ENCODE data around the gene SELENOH. TPM values are rescaled to one million over a fixed set of nuclear protein-coding genes. Genes with fewer than 3 reads are reported as not detected.

The SELENOH gene
- total RNA-seq, 2 donors from 2014 or later = 141 to 178 TPM

DNA sequence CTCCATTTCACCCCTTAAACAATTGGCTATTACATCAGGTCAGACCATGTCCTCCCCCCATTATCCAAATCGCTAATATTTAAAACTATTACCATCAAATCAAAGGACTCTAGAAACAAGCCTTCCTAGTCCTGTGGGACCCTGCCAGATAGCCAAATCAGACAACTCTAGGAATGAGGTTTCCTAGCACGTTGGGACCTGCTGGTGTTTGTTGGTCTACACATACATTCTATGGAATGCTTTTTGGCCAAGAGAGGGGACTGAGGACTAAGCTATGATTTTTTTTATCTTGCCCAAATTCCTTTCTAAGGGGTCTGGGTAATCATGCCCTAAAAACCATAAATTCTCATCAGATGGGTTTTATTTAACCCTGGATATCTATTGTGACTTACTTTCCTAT, 14.1 kb upstream of the SELENOH start:
- Mint-ChIP-seq H3K4me3 (no peak overlapping the region), H3K27ac (peak overlapping the region in 1 of 2 donors; percentile 2), H3K4me1 (ENCODE audit: low read depth in 2 of 2) (peaks cover 0 to 3% of the 10 kb centered on the region in 2 donors), H3K9me3 (no peaks in the 10 kb centered on the region), H3K27me3 (no peaks in the 10 kb centered on the region), H3K36me3 (no peaks in the 10 kb centered on the region)
- ATAC-seq (no peak), DNase-seq (ENCODE audit: low spot score) (no peak)

DNA sequence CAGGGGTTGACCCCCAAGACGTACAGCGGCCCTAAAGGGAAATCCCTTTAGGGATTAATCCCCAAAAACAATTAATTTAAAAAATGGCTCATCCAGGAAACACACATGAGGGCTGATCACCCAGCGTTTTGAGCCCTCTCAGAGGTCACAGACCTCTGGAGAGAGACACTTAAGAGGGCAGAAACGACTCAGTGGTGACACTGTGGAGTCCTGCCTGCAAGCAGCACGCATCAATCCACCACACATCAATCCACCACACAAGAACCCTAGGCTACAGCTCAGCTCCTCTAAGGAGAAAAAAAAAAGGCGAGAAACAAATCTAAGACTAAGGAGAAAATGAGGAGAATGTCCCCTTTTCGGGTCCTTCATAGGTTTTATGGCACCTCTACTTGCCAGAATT, 12.5 kb upstream of the SELENOH start:
- H3K4me3 Mint-ChIP-seq = no peak overlapping the region
- H3K27me3 Mint-ChIP-seq = no peaks in the 10 kb centered on the region
- no peak overlapping the region for H3K27ac Mint-ChIP-seq

DNA sequence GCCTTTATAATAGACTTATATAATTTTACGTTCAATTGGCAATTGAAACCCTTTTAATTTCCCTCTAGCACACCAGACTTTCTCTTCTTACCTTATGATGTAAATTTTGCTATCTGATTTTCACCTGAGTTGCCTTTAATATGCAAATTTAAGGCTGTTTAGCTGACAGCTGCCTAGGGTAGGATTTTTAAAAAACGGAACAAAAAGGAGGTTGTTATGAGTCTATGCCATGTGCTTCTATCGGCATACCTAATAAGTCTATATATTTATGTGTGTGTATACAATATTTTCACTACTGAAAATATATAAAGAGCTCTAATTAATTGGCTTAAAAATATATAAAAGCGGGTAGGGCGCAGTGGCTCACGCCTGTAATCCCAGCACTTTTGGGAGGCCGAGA, 11.8 kb upstream of the SELENOH start:
- Mint-ChIP-seq H3K9me3 (no peaks in the 10 kb centered on the region), H3K27me3 (no peaks in the 10 kb centered on the region), H3K36me3 (no peaks in the 10 kb centered on the region), H3K4me1 (ENCODE audit: low read depth in 2 of 2) (peaks cover 0 to 3% of the 10 kb centered on the region in 2 donors), H3K4me3 (no peak overlapping the region), H3K27ac (no peak overlapping the region)
- DNase-seq (ENCODE audit: low spot score) (no peak), ATAC-seq (no peak)

More for the DNA sequence above, 12.5 kb upstream of the SELENOH start:
- Mint-ChIP-seq H3K4me1 (ENCODE audit: low read depth in 2 of 2) (peaks cover 0 to 3% of the 10 kb centered on the region in 2 donors), H3K36me3 (no peaks in the 10 kb centered on the region), H3K9me3 (no peaks in the 10 kb centered on the region)
- no peak for ATAC-seq
- DNase-seq (ENCODE audit: low spot score) = no peak

DNA sequence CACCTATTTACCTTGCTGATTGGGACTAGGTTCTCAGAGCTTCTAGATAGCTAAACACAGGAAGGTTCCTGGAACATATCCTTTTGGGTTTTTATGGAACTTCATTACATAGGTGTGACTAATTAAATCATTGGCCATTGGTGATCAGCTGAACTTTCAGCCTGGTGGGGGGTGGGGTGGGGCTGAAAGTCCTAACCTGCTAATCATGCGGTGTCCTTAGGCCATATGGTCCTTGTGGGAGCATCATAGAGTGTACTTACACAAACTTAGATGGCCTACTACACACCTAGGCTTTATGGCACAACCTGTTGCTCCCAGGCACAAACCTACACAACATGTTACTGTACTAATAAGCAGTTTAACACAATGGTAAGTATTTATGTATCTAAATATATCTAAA, 8.6 kb upstream of the SELENOH start:
- Mint-ChIP-seq H3K27me3 (no peaks in the 10 kb centered on the region), H3K4me3 (no peak overlapping the region), H3K4me1 (ENCODE audit: low read depth in 2 of 2) (peaks cover 0 to 3% of the 10 kb centered on the region in 2 donors), H3K27ac (peak overlapping the region in 1 of 2 donors; percentile 45), H3K36me3 (no peaks in the 10 kb centered on the region), H3K9me3 (no peaks in the 10 kb centered on the region)
- DNase-seq (ENCODE audit: low spot score) (no peak), ATAC-seq (no peak)

DNA sequence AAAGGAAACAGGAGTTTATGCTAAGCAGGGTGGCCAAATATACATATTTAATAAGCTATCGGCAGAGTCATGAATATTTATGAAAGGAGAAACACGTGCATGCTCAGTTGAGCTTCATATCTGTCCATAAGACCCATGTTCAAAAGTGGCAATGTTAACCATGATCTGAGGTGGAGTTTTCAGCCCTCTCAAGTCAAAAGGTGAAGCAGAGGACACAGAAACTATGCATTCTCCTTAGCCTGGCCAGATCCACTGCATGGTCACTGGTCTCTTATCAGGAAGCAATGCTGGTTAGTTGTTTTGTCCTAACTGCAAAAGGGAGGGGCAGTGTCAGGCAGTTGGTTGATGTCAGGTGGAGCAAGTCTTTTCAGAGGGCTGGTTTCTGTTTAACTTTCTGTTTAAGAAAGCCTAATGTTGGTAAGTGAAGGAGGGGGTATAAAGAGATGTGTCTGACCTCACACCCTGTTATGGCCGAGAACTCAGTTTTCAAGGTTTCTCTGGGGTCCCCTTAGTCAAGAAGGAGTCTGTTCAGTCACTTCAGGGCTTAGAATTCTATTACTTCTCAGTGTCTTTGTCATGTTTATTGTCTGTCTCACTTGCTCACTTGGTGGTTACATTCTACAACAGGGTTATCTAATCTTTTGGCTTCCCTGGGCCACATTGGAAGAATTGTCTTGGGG, 5.5 kb upstream of the SELENOH start:
- peaks cover 6% of the 10 kb centered on the region for H3K36me3 Mint-ChIP-seq
- no peak for DNase-seq (ENCODE audit: low spot score)
- no peak overlapping the region for H3K4me3 Mint-ChIP-seq
- peak overlapping the region; percentile 8 to 43 for H3K27ac Mint-ChIP-seq
- ATAC-seq = no peak
- peaks cover 1 to 3% of the 10 kb centered on the region in 2 donors for H3K4me1 Mint-ChIP-seq (ENCODE audit: low read depth in 2 of 2)
- H3K9me3 Mint-ChIP-seq = no peaks in the 10 kb centered on the region
- no peaks in the 10 kb centered on the region for H3K27me3 Mint-ChIP-seq

DNA sequence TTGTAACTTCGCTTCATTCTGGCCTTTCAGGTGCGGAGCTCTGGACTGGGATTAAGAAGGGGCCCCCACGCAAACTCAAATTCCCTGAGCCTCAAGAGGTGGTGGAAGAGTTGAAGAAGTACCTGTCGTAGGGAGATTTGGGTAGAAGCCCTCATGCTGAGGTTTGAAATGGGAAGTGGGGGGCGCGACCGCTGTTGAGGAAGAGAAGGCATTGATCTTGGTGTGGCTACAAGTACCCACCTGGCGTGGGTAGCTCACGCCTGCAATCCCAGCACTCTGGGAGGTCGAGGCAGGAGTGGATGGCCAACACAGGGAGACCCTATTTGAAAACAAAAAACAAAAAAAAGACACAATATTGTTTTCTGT, 779 bp downstream of the SELENOH start:
- peaks cover 15 to 22% of the 10 kb centered on the region in 2 donors for H3K4me1 Mint-ChIP-seq (ENCODE audit: low read depth in 2 of 2)
- H3K9me3 Mint-ChIP-seq = no peaks in the 10 kb centered on the region
- H3K4me3 Mint-ChIP-seq = peak overlapping the region; percentile 93
- ATAC-seq (no peak), DNase-seq (ENCODE audit: low spot score) (no peak)
- no peaks in the 10 kb centered on the region for H3K27me3 Mint-ChIP-seq
- H3K27ac Mint-ChIP-seq = peak overlapping the region; percentile 93 to 98
- peaks cover 16% of the 10 kb centered on the region for H3K36me3 Mint-ChIP-seq

DNA sequence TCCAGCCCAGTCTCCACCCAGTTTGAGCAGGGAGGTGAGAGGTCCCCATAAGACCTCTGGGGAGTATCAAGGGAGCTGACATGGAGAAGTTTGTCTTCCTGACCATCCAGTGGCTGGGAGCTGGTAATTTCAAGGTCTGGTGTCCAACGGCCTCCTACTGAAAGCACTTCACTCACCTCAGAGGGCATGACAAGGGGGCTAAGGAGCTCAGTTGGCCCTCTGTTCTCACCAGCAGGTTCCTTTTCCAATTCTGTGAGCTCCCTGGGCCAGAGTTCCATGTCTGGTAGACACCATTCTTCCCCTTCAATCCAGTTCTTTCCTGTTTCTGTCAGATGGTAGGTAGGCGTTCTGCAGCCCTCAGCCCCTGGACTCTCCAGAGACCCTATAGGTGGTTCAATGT, 3.1 kb downstream of the SELENOH start:
- Mint-ChIP-seq H3K36me3 (peaks cover 10% of the 10 kb centered on the region), H3K9me3 (no peaks in the 10 kb centered on the region), H3K27me3 (no peaks in the 10 kb centered on the region), H3K4me3 (no peak overlapping the region), H3K27ac (peak overlapping the region; percentile 8 to 31), H3K4me1 (ENCODE audit: low read depth in 2 of 2) (peaks cover 15 to 22% of the 10 kb centered on the region in 2 donors)
- DNase-seq (ENCODE audit: low spot score) (no peak), ATAC-seq (no peak)

DNA sequence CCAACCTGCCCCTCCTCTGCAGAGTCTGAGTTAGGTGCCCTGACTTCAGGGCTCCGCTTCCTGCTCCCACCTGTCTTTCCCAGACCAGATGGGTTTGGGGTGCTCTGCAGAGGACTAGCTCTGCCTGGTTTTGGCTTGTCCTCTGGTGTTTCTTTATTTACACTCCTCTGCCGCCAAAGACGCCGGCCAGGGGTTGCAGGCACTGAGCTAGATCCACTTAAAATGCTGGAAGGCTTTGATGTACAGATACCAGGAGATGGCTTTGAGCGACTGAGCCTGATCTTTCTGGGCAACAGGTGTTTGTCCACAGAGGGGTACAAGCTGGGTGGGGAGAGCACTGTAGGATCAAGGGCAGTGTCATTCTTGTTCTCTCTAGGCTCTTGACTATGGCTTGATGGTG, 3.9 kb downstream of the SELENOH start:
- Mint-ChIP-seq H3K4me3 (no peak overlapping the region), H3K27me3 (no peaks in the 10 kb centered on the region), H3K4me1 (ENCODE audit: low read depth in 2 of 2) (peaks cover 15 to 20% of the 10 kb centered on the region in 2 donors), H3K36me3 (peaks cover 10% of the 10 kb centered on the region), H3K9me3 (no peaks in the 10 kb centered on the region), H3K27ac (peak overlapping the region; percentile 8 to 59)
- ATAC-seq (no peak), DNase-seq (ENCODE audit: low spot score) (no peak)

DNA sequence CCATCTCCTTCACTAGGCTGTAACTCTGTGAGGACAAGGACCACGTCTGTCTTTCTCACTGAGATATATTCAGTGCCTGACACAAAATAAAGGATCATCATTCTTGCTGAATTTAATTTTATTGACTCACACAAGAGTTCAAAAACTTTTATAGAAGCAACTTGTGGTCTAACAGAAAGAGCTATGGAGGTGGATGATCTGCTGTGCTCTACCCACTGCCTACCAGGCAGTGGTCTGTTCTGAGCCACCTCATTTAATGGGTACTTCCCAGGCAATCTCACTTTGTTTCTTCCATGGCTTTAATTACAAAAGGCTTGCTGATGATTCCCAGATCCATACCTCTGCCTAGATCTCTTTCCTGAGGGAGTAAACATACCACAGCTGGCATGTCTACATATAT, 5.6 kb downstream of the SELENOH start:
- Mint-ChIP-seq H3K4me1 (ENCODE audit: low read depth in 2 of 2) (peaks cover 12 to 13% of the 10 kb centered on the region in 2 donors), H3K27ac (peak overlapping the region; percentile 8 to 59), H3K4me3 (no peak overlapping the region), H3K36me3 (peaks cover 7% of the 10 kb centered on the region), H3K27me3 (no peaks in the 10 kb centered on the region), H3K9me3 (no peaks in the 10 kb centered on the region)
- DNase-seq (ENCODE audit: low spot score) (no peak), ATAC-seq (no peak)

DNA sequence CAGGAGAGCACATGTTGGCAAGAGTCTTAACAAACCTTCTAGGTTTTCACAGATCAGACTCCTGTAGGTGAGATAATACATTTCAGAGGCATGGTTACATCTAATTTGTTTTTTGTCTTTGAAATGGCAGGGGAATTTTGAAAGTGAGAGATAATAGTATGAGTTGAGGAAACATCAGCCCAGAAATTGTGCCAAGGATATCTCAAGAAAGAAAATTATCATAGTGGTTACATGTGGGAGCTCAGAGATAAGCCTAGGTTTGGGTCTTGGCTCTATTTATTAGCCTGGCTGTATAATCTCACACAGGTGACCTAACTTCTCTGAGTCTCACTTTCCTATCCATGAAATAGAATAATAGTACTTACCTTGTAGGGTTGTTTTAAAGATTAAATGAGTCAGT, 9.9 kb downstream of the SELENOH start:
- Mint-ChIP-seq H3K27me3 (no peaks in the 10 kb centered on the region), H3K4me1 (ENCODE audit: low read depth in 2 of 2) (peaks cover 0 to 5% of the 10 kb centered on the region in 2 donors), H3K4me3 (no peak overlapping the region), H3K27ac (no peak overlapping the region), H3K36me3 (no peaks in the 10 kb centered on the region), H3K9me3 (no peaks in the 10 kb centered on the region)
- DNase-seq (ENCODE audit: low spot score) = no peak
- ATAC-seq = no peak

DNA sequence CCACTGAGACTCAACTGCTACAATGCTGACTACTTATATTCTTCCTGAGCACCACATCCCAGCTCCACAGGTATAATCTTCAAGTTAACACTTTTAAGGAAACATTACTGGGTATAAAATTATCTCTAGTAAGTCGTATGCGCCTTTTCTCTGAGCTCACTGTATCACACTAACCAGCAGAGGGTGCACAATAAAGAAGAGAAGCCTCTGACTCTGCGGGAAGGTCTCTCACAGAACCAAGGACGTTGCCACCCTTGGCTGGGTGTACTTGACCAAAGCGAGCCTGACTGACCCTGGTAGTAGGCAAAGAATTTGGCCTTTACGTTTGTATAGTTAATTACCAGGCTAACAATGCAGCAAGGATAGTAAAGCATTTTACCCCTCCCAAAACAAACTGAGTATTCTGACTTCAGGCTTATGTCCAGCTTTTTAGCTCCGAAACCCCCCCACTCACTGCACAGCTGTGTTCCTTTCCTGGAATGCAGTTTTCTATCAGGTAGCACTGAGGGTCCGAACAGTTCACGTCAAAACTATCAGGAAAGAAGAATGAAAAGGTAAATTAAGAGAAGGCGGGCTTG, 10.5 kb downstream of the SELENOH start, which contains the start of gene BTBD18:
Gene BTBD18 (minus strand): TSS at position 144 of the 578 bp plus-strand sequence. CDS start 631 bp downstream, outside the sequence.
- ATAC-seq = no peak
- Mint-ChIP-seq H3K27ac (no peak within 1 kb of the TSS), H3K4me3 (no peak within 1 kb of the TSS), H3K36me3 (no peaks in the 10 kb centered on the region), H3K4me1 (ENCODE audit: low read depth in 2 of 2) (peaks cover 0 to 5% of the 10 kb centered on the region in 2 donors), H3K9me3 (no peaks in the 10 kb centered on the region), H3K27me3 (no peaks in the 10 kb centered on the region)
- no peak for DNase-seq (ENCODE audit: low spot score)

DNA sequence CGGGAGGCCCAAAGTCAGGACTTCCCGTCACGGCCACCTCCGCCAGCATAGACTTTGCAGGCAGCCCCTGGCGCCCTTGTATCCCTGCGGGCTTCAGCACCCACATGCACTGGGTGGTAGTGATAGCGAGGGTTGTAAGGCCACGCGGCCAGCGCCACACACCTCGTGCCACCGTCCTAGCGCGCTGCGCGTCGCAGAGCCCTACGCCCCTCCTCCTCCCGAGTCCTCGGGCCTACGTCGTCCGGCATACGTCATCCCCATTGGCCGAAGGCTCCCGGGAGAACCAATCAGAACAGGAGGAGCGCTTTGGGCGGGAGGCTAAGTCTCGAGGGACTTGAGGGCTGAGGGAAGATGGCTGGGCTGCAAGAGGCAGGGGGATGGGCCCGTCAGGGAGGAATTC, 11.7 kb downstream of the SELENOH start:
- DNase-seq (ENCODE audit: low spot score) = no peak
- Mint-ChIP-seq H3K4me3 (no peak overlapping the region), H3K9me3 (no peaks in the 10 kb centered on the region), H3K4me1 (ENCODE audit: low read depth in 2 of 2) (peaks cover 0 to 5% of the 10 kb centered on the region in 2 donors), H3K36me3 (no peaks in the 10 kb centered on the region), H3K27ac (no peak overlapping the region), H3K27me3 (no peaks in the 10 kb centered on the region)
- ATAC-seq = peak in 1 of 2 donors; percentile 27

DNA sequence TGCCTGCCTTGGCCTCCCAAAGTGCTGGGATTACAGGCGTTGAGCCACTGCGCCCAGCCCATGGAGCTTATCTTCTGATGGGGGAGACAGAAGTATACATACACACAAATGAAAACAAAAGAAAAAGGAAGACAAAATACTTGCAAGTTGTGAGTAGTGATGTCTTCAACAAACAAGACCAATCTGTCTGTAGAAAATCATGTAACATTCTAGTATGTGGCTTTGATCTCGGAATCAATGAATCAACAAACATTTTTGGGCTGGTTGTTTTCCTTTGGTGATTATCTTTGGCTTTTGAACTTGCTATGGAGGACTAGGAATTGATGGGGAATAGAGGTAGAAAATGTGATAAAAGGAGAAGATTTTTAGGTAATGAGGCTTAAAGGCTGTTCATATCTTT, 16.9 kb downstream of the SELENOH start:
- Mint-ChIP-seq H3K36me3 (no peaks in the 10 kb centered on the region), H3K4me3 (no peak overlapping the region), H3K9me3 (no peaks in the 10 kb centered on the region), H3K27me3 (peaks cover 5 to 15% of the 10 kb centered on the region in 2 donors), H3K4me1 (ENCODE audit: low read depth in 2 of 2) (peaks cover 5% of the 10 kb centered on the region in 2 donors), H3K27ac (no peak overlapping the region)
- DNase-seq (ENCODE audit: low spot score) = no peak
- no peak for ATAC-seq

Measured in natural killer cell treated with Interleukin-12 subunit alpha and Interleukin-12 subunit beta and Interleukin-15 and Interleukin-18, amount 100 ng/mL, for 72 hours (primary cell).